H9 (cell line): Measurements from ENCODE around the gene OSBPL2. TPM values are rescaled to one million over a fixed set of nuclear protein-coding genes. Genes with fewer than 3 reads are reported as not detected.

ENCODE experiments used
- DNase-seq: peaks from one replicate; pipeline ENCODE4 v3.0.0-alpha.2; 2017
- H2AFZ ChIP-seq: one replicate; pipeline ENCODE4 v1.6.1; 2013; ENCODE audit warnings: mild to moderate bottlenecking, low read length, control low read depth, moderate library complexity
- H2AK5ac ChIP-seq: 2 replicates; pipeline ENCODE4 v1.6.1; 2013; ENCODE audit warnings: low read length, control low read depth, mixed read lengths; ENCODE audit not compliant: insufficient read length
- H2BK120ac ChIP-seq: one replicate; pipeline ENCODE4 v1.6.1; 2013; ENCODE audit warnings: low read depth, mild to moderate bottlenecking, low read length, control low read depth, inconsistent platforms; ENCODE audit not compliant: poor library complexity, severe bottlenecking
- H2BK12ac ChIP-seq: 2 replicates; pipeline ENCODE4 v1.6.1; 2013; ENCODE audit warnings: low read length, control low read depth, mixed read lengths, low read depth; ENCODE audit not compliant: insufficient read length
- H2BK15ac ChIP-seq: 2 replicates; pipeline ENCODE4 v1.6.1; 2013; ENCODE audit warnings: low read depth, low read length, control low read depth
- H2BK20ac ChIP-seq: one replicate; pipeline ENCODE4 v1.6.1; 2013; ENCODE audit warnings: low read depth, mild to moderate bottlenecking, low read length, control low read depth, inconsistent platforms; ENCODE audit not compliant: poor library complexity, severe bottlenecking
- H2BK5ac ChIP-seq: 2 replicates; pipeline ENCODE4 v1.6.1; 2013; ENCODE audit warnings: low read length, control low read depth, mixed read lengths; ENCODE audit not compliant: insufficient read length
- H3K14ac ChIP-seq: 2 replicates; pipeline ENCODE4 v1.6.1; 2013; ENCODE audit warnings: low read length, control low read depth; ENCODE audit not compliant: insufficient read depth
- H3K18ac ChIP-seq: 2 replicates; pipeline ENCODE4 v1.6.1; 2013; ENCODE audit warnings: low read depth, mild to moderate bottlenecking, mixed read lengths, low read length, control low read depth; ENCODE audit not compliant: insufficient read length
- H3K23ac ChIP-seq: 2 replicates; pipeline ENCODE4 v1.6.1; 2013; ENCODE audit warnings: low read length, control low read depth, mixed read lengths, low read depth; ENCODE audit not compliant: insufficient read length
- H3K23me2 ChIP-seq: 2 replicates; pipeline ENCODE4 v1.6.1; 2013; ENCODE audit warnings: low read depth, mild to moderate bottlenecking, mixed read lengths, low read length, control low read depth; ENCODE audit not compliant: insufficient read length, poor library complexity, severe bottlenecking
- H3K27ac ChIP-seq: 2 replicates; pipeline ENCODE4 v1.5.1; 2013; ENCODE audit warnings: low read length, control low read depth, mixed read lengths, low read depth; ENCODE audit not compliant: insufficient read length
- H3K27me3 ChIP-seq: 2 replicates; pipeline ENCODE4 v1.6.1; 2013; ENCODE audit warnings: low read length, control low read depth, inconsistent platforms; ENCODE audit not compliant: insufficient read depth
- H3K4ac ChIP-seq: 2 replicates; pipeline ENCODE4 v1.6.1; 2013; ENCODE audit warnings: low read depth, mild to moderate bottlenecking, control low read depth, inconsistent platforms, low read length, moderate library complexity
- H3K4me1 ChIP-seq: 2 replicates; pipeline ENCODE4 v1.6.1; 2013; ENCODE audit warnings: low read length, control low read depth, inconsistent platforms; ENCODE audit not compliant: insufficient read depth
- H3K4me2 ChIP-seq: 2 replicates; pipeline ENCODE4 v1.6.1; 2013; ENCODE audit warnings: low read length, control low read depth, mixed read lengths; ENCODE audit not compliant: insufficient read length, insufficient read depth
- H3K56ac ChIP-seq: 2 replicates; pipeline ENCODE4 v1.6.1; 2013; ENCODE audit warnings: low read depth, mild to moderate bottlenecking, mixed read lengths, low read length, control low read depth; ENCODE audit not compliant: insufficient read length
- H3K79me1 ChIP-seq: 2 replicates; pipeline ENCODE4 v1.6.1; 2013; ENCODE audit warnings: low read depth, mild to moderate bottlenecking, moderate library complexity, low read length, control low read depth, inconsistent platforms; ENCODE audit not compliant: insufficient read depth, poor library complexity, severe bottlenecking
- H3K79me2 ChIP-seq: 2 replicates; pipeline ENCODE4 v1.6.1; 2013; ENCODE audit warnings: low read length, control low read depth, inconsistent platforms; ENCODE audit not compliant: insufficient read depth
- H3K9ac ChIP-seq: 2 replicates; pipeline ENCODE4 v1.6.1; 2013; ENCODE audit warnings: low read length, control low read depth, mixed read lengths; ENCODE audit not compliant: insufficient read length; ENCODE audit errors: extremely low read depth
- H3K9me3 ChIP-seq: one replicate; pipeline ENCODE4 v1.6.1; 2013; ENCODE audit warnings: low read depth, low read length, inconsistent platforms; ENCODE audit not compliant: control insufficient read depth
- H3T11ph ChIP-seq: one replicate; pipeline ENCODE4 v1.6.1; 2013; ENCODE audit warnings: mild to moderate bottlenecking, low read length, control low read depth, inconsistent platforms
- H4K20me1 ChIP-seq: one replicate; pipeline ENCODE4 v1.6.1; 2013; ENCODE audit not compliant: control insufficient read depth, insufficient read length, insufficient read depth
- H4K5ac ChIP-seq: 2 replicates; pipeline ENCODE4 v1.6.1; 2013; ENCODE audit warnings: low read depth, mild to moderate bottlenecking, mixed read lengths, low read length, control low read depth; ENCODE audit not compliant: insufficient read length
- H4K8ac ChIP-seq: replicated peaks from 2 replicates; pipeline ENCODE4 v1.6.1; 2013; ENCODE audit warnings: low read length, control low read depth, mixed read lengths, low read depth; ENCODE audit not compliant: insufficient read length
- H4K91ac ChIP-seq: 2 replicates; pipeline ENCODE4 v1.6.1; 2013; ENCODE audit warnings: low read depth, mild to moderate bottlenecking, moderate library complexity, mixed read lengths, low read length, control low read depth; ENCODE audit not compliant: insufficient read length
- H3K27ac Mint-ChIP-seq, 3 experiments: 2 replicates in 2 of 3; 3 replicates in 1 of 3; pipeline ENCODE4 v1.8.0; 2020 to 2021; ENCODE audit warnings: mixed read lengths in 3 of 3, mild to moderate bottlenecking in 1 of 3, moderate library complexity in 1 of 3
- H3K27me3 Mint-ChIP-seq: 2 replicates; pipeline ENCODE4 v1.8.0; 2021; ENCODE audit warnings: low read depth, mild to moderate bottlenecking, moderate library complexity, mixed read lengths
- H3K36me3 Mint-ChIP-seq, 3 experiments: 2 replicates in 2 of 3; 3 replicates in 1 of 3; pipeline ENCODE4 v1.8.0; 2020 to 2021; ENCODE audit warnings: low read depth in 3 of 3, mixed read lengths in 3 of 3; ENCODE audit not compliant: insufficient read depth in 1 of 3
- H3K4me1 Mint-ChIP-seq, 2 experiments: 2 replicates each; pipeline ENCODE4 v1.8.0; 2020; ENCODE audit warnings: mixed read lengths in 2 of 2
- H3K4me3 Mint-ChIP-seq, 2 experiments: 2 replicates in 1 of 2; 3 replicates in 1 of 2; pipeline ENCODE4 v1.8.0; 2020 to 2021; ENCODE audit warnings: mild to moderate bottlenecking in 2 of 2, mixed read lengths in 2 of 2, moderate library complexity in 1 of 2
- H3K9me3 Mint-ChIP-seq, 2 experiments: 2 replicates in 1 of 2; 3 replicates in 1 of 2; pipeline ENCODE4 v1.8.0; 2020; ENCODE audit warnings: mild to moderate bottlenecking in 2 of 2, mixed read lengths in 2 of 2, moderate library complexity in 1 of 2
- WGBS: extraction: QIAGEN DNeasy Blood & Tissue Kit; methylation state at CpG from one replicate; pipeline ENCODE4 v1.1.7; 2013; ENCODE audit warnings: missing lambda C conversion rate, low lambda C conversion rate, mixed read lengths; ENCODE audit not compliant: insufficient read length; ENCODE audit errors: extremely low coverage; 5-methylcytosine and 5-hydroxymethylcytosine counted together
- total RNA-seq: library from RNA; stranded (reverse); gene quantifications from 2 replicates; pipeline ENCODE4 v1.2.1, GENCODE V29; 2021
- TF ChIP-seq, protein P1 (sequence below): fragments of 200-600 bp; sonication (generic); conservative IDR thresholded peaks from 3 replicates; pipeline ENCODE4 v1.8.0; 2021; ENCODE audit warnings: antibody characterized with exemption, mild to moderate bottlenecking

Gene OSBPL2
- total RNA-seq, 1 experiment from 2014 or later, result 47.3 TPM

DNA sequence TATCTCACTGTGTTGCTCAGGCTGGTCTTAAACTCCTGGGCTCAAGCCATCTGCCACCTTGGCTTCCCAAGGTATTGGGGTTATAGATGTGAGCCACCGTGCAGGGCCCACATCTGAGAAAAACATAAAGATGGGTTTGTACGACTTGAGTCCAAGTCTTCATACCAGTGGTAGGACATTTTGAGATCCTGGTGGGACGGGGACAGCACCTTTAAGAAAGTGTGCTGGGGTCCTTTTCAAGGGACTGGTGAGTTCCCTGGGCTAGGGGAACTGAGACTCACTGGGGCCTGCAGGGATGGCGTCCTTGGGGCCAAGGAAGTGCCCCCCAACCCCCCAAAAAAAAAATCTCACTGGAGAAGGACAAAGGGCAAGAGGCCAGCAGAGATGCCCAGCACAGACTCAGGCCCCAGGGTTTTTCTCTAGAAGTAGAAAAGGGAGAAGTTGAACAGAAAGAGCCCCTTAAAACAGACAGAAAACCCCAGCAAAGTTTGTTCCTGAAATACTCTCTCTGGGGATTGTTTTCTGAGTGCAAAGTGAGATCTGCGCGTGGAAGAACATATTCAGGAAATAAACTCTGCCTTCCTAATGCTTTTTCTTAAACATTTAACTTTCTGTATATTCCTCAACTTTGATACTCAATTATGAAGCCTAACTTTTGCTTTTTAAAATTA, 10.7 kb downstream of the OSBPL2 start:
- H2BK5ac ChIP-seq, result no peak overlapping the region
- no peak overlapping the region for H2BK12ac ChIP-seq
- H3K4me1 ChIP-seq, result no peaks in the 10 kb centered on the region; the same call in 1 of the 2 replicates
- H3K56ac ChIP-seq, result no peak overlapping the region
- H3K9ac ChIP-seq, result no peak overlapping the region
- H3K4me2 ChIP-seq, result no peak overlapping the region
- no peak overlapping the region for H2BK20ac ChIP-seq
- Mint-ChIP-seq H3K36me3 (no peaks in the 10 kb centered on the region; a peak in 1 of 7 replicates), H3K9me3 (no peaks in the 10 kb centered on the region), H3K4me1 (peaks cover 18 to 21% of the 10 kb centered on the region in 2 experiments), H3K27ac (no peak overlapping the region), H3K27me3 (no peaks in the 10 kb centered on the region), H3K4me3 (no peak overlapping the region)
- no peak overlapping the region for H4K5ac ChIP-seq
- H2AFZ ChIP-seq, result no peak overlapping the region
- H4K8ac ChIP-seq, result no peak overlapping the region
- H3K23me2 ChIP-seq, result no peaks in the 10 kb centered on the region
- TF ChIP-seq, protein P1, sequence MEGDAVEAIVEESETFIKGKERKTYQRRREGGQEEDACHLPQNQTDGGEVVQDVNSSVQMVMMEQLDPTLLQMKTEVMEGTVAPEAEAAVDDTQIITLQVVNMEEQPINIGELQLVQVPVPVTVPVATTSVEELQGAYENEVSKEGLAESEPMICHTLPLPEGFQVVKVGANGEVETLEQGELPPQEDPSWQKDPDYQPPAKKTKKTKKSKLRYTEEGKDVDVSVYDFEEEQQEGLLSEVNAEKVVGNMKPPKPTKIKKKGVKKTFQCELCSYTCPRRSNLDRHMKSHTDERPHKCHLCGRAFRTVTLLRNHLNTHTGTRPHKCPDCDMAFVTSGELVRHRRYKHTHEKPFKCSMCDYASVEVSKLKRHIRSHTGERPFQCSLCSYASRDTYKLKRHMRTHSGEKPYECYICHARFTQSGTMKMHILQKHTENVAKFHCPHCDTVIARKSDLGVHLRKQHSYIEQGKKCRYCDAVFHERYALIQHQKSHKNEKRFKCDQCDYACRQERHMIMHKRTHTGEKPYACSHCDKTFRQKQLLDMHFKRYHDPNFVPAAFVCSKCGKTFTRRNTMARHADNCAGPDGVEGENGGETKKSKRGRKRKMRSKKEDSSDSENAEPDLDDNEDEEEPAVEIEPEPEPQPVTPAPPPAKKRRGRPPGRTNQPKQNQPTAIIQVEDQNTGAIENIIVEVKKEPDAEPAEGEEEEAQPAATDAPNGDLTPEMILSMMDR, result no peak
- H3T11ph ChIP-seq, result no peak overlapping the region
- H3K79me2 ChIP-seq, result peaks cover 7% of the 10 kb centered on the region; the same call in 1 of the 2 replicates
- H2BK15ac ChIP-seq, result no peak overlapping the region
- no peaks in the 10 kb centered on the region for H3K9me3 ChIP-seq
- H3K23ac ChIP-seq, result no peak overlapping the region
- no peak overlapping the region for H3K27ac ChIP-seq
- H4K91ac ChIP-seq, result no peak overlapping the region
- H3K18ac ChIP-seq, result no peak overlapping the region
- DNase-seq, result no peak
- no CpG with 5 or more reads among the region's 6 CpGs for WGBS
- no peaks in the 10 kb centered on the region for H4K20me1 ChIP-seq
- no peak overlapping the region for H3K4ac ChIP-seq
- H2AK5ac ChIP-seq, result no peak overlapping the region
- no peaks in the 10 kb centered on the region for H3K27me3 ChIP-seq
- peaks cover 8% of the 10 kb centered on the region for H3K79me1 ChIP-seq
- H2BK120ac ChIP-seq, result no peak overlapping the region
- no peak overlapping the region for H3K14ac ChIP-seq
